Activated CD4-positive, CD25-positive, alpha-beta regulatory T cell treated with anti-CD3 and anti-CD28 coated beads, Interleukin-2, amount 50 U/mL, for 16 hours (primary cell): Measurements from ENCODE around the gene RASL10A.

Source experiments
- DNase-seq: peaks from one replicate; pipeline ENCODE4 v3.0.0-alpha.2; 2020; ENCODE audit warnings: low read depth, low spot score

The RASL10A gene

DNA sequence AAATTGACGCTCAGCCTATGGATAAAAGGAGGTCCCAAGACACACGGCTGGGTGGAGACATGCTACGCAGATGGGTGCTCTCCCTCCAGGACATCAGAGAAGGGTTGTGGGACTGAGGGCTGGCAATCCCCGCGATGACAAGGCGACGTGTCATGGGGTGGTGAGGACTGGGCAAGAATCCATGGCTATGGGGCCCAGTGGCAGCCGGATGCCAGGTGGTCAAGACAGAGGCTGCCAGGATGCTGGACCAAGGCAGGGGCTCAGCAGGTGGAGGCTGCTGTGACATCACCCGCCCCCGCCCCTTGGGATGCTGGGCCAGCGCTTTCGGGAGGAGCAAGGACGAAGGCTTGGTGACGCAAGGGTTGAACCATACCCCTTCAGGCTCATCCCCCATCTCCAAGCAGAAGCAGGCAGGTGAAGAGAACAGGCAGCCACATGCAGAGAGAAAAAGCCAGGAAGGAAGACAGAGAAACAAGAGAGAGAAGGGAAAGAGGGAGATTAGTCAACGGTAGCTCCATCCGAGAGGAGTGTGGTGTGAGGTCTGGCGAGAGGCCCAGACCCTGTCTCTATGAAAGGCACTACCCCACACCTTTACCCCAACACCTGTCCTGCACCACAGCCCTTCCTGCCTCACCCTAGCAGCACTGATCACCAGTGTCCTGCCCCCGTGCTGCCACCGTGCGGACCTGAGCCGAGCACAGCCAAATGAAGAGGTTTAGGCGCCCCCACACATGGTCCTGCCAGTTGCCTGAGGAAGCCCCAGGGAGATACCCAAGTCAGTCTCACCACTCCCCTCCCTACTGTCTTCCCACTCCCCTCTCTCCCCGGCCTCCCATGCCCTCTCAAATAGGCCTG is 24.1 kb upstream of the RASL10A start:
- no peak for DNase-seq

DNA sequence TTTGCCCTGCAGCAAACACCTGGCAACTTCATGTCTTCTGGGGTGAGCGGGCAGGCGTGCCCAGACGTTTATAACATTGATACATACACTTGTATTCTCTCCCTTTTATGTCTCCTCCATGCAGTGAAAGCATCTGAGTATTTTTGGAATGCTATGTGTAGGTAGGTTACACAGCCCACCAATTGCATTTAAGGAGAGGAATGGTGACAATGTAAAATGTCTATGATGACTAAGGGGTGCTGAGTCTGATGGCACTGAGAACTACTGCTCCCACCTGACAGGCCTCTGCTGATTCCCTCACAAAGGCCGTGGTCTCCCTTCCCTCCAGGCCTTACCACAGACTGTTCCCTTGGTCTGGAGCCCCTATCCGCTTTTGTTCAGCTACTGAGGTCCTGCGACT is 22.9 kb upstream of the RASL10A start:
- DNase-seq: no peak

DNA sequence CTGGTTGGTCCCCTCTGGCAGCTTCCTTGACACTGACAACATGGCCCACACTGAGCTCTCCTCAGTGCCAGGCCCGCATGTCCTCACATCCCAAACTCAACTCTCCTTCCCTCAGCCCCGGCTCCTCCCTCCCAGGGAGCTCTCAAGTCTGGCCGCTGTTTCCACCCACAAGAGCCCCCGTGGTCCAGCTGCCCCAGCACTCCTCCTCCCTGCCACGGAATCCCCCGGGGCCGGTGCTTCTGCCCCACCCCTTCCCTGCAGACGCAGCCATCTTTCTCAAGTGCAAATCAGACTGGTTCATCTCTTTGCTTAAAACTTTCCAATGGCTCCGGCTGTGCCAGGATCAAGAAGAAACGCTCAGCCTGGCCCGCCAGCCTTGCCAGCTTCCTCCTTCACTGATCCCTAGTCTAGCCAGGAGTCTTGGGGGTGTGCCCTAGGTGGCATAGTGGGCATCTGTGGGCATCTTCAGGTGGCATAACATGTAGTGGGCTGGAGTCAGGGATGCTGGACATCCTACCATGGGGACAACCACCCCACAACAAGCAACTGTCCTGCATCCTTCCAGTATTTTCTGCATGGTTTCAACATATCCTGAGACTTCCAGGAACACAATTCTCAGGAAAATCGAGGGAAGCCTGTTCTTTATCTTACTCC is 22.3 kb upstream of the RASL10A start:
- no peak for DNase-seq

DNA sequence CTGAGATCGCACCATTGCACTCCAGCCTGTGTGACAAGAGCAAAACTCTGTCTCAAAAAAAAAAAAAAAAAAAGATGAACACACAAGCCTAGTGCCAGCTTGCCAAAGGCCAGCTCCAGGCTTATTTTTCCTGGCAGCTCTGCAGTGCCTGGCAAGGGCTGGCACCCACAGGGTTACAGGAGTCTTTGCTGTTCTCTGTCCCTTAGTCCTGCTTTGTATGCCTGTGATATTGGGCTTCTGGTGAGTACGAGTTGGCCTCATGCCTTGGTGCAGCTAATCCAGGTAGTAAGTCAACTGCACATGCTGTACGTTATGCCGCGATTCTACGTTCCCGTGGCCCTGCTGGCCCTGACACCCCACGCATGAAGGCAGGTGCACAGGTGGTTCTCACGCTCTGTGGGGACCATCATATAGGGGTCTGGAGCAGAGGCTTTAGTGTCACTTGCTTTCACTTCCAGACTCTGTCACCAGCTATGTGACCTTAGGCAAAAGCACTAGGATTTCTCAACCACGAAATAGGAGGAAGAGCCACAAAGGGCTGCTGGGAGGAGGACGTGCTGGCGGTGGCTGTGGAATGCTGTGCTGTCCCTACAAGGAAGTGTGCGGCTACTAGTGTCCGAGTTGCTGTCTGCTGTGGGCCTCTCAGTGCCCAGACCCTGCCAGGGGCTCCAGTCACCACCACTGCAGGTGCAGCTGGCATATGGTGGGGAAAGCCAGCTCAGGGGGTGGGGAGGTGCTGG is 21.4 kb upstream of the RASL10A start:
- DNase-seq: no peak

DNA sequence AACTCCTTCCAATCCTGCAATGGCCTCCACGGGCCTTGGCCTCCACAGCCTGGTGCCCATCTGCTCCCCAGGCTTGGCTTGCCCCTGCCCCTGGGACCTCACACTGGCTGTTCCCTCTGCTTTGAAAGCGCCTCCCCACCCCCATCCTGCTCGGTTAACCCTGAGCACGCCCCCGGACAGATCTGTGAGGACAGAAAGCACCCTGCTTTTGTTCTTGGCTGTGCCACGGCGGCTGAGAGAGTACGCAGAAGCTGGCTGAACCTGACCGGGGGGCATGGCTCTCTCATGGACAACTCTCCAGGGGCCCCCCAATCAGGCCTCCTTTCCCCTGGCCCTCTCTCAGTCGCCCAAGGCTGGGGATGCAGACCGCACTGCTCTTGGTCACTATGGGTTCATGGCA is 20.2 kb upstream of the RASL10A start:
- no peak for DNase-seq

DNA sequence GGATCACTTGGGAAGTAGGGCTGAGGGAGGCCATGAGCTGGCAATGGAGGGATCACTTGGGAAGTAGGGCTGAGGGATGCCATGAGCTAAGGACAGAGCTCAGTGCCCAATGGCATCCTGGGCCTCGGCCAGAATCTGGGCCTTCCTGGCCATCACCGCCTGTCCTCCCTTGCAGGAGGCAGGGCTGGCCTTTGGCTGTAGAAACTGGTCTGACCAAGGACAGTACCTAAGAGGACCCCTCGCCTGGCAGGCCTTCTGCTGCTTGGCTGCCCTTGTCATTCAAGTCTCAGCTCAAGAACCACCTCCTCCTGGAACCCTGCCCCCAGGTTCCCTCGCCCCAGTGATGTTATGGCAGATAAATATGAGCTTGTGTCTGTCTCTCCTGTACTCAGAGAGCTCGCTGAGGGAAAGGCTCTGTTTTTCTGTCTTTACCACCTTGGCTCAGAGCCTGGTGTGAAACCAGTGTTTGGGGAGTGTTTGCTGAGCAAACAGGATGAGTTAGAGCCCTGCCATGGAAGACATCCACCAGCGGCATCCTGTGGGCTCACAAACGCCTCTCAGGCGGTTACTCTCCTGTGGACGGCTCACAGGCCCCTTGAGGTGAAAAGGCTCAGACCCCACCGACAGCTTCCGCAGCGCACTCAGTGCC is 19.3 kb upstream of the RASL10A start:
- no peak for DNase-seq

DNA sequence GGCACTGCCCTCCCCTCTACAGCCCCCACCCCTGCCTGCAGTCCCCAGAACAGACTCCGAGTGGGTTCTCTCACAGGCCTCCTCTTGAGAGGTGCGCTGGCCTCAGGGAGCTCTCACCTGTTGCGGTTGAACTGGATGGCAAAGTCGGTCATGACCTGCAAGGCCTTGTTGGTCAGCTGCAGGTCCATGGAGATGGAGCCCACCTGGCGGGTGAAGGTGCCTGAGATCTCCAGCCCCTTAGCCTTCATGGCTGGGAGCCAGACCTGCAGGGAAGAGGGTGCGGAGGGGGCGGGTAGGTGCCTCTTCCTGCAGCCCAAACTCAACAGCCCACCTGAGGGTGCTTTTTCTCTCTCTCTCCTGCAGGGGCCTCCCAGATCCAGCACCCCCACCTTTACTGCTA is 18.7 kb upstream of the RASL10A start:
- DNase-seq: no peak

DNA sequence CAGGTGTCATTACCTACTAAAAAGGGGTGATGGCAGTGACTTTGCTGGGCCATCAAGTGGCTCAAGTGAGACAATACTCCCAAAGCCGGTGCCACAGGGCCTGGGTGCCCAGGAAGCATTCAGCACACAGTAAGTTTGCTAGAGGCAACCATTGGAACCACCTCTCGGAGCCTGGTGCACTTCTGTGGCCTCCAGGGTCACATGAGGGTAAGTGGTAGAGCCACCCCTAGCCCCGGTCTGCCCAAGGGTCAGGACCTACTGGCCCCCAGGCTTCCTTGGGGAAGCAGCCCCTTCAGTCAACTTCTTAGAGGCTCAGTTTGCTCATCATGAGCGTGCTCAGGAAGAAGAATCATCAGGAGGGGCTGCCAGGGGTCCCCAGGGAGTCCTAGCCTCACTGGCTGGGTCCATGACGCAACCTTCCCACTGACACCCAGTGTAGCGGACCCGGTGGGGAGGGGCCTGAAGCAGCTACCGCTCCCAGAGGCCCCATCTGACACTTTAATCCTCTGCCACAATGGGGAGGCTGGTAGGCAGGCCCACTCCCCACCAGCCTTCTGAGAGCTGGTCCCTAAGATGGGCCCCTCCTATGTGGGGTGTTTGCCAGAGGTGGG is 17.5 kb upstream of the RASL10A start:
- no peak for DNase-seq

DNA sequence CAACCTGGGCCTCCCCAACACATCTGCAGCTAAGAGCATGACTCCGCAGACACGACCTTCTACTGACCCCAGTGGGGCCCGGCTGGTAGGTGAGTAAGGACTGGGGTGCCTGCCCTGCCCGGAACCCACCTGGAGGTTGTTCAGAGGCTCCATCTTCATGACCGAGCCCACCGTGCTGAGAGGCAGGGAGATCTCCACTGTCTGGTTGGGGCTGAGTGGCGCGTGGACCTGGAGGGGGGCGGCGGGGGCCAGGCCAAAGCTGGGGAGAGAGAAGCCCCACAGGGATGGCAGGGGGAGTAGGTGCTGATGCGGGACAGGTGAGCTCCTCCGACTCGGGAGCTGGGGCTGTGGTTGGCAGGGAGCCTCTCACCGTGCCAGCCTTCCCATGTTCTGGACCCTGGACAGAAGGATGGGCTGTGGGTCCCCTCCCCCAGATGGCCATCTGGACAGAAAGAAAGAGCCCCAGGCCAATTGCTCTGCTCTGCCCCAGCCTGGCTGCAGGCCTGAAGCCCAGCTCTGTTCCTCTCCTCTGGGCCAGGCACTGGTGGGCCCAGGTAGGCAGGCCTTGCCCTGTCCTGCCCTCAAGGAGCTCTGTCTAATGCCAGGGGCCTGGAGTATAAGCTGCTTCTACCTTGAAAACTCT is 16.3 kb upstream of the RASL10A start:
- no peak for DNase-seq

DNA sequence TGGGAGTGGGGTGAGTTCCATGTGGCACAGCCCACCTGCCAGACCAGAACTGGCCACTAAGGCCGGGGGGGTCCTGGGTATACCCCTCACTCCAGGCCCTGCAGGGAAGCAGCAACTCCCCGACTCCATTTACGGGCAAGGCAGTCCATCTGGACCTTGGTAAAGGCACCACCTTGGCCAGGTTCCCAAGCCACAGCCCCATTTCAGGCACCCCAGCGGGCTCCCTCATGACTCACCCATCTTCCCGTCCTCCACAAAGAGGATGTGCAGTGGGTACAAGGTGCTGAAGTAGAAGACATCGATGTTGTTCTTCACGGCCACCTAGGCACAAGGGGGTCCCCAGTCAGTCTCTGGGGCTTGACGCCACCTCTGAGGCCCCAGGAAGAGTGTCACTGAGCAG is 15.7 kb upstream of the RASL10A start:
- no peak for DNase-seq

DNA sequence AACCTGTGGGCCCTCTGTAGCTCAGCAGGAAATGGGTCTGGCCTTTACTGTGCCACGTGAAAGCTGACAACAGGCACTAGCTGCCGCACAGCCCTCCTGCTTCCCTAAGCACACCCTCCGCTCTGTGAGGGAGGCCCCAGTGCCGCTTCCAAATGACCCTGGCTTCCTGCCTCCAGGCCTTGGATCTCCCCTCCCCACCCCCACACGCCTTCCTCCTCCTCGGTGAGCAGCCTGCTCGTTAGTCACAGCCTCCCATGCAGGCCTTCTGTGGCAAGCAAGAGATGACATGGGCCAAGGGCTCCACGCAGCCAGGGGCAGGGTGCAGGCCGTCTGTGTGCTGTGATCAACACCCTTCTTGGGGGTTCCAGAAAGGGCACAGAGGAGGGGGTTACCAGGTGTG is 15.3 kb upstream of the RASL10A start:
- no peak for DNase-seq

DNA sequence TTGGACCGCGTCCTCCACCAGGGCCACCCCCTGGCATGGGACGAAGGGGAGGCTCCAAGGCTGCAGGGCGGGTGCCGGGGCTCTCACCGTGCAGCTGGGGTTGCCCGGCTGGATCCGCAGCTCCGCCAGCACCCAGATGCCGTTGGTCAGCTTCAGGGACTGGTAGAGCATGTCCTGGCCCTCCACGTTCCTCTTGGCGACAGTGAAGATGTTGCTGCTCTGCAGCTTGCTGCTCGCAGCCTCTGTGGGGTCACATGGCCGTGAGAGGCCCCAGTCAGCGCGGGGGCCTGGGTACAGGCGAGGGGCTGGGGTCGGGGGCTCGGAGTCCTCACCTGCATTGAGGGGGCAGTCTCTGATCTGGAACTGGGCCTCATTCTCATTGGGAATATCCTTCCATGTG is 14.8 kb upstream of the RASL10A start:
- DNase-seq: no peak

DNA sequence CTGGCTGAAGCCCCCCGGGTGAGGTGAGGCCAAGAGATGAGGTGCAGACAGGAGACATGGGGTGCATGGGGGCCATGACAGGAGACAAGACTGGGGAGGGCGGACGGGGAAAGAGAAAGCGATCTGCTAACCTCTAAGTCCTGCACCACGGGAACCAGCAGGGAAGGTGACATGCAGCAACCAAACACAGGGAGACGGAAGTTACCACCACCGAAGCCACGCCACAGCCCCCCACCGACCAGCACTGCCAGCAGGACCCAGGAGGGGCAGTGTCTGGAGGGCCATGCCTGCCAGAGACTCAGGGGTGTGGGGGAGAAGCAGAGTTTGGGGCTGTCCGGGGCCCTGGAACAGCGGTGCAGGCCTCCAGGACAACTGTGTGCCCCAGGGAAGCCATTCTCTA is 14.1 kb upstream of the RASL10A start:
- DNase-seq: no peak

DNA sequence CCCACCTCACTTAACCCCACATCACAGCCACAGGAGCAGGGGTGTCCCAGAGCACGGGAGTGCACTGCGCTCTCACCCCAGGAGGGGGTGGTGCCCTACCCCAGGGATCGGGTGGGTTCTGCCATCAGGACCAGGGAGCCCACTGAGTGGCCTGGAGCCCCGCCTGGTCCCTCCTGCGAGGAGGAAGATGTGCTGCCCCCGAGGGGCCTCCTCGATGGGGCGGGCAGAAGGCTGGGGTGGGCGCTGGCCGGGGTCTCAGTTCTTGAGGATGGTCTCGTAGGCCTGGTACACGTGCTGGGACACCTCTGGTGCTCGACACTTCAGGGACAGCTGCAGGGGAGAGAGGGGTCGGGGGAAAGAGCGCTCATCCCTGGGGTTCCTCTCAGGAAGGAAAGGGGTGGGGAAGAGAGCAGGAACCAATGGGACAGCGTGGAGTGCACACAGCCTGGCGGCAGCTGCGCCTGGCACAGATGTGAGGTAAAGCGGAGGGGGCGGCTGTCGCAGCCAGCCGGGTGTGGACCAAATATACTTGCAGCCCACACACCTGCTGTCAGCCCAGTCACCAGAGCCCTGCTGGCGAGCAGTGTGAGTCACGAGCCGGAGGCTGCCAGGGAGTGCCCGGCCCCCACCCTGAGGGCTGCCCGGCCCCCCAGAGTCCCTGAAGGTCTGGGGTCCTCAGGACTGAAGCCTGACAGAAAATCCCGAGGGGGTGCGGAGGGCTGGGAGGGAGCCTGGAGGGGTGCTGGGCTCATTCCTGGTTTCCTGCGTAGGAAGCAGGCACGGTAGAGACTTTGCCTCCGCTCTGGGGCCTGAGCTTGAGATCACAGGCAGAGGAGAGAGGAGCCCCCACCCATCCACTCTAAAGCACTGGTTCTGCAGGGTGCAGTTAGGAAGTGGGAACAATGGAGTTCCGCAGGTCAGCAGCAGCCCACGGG is 13.3 kb upstream of the RASL10A start:
- no peak for DNase-seq

DNA sequence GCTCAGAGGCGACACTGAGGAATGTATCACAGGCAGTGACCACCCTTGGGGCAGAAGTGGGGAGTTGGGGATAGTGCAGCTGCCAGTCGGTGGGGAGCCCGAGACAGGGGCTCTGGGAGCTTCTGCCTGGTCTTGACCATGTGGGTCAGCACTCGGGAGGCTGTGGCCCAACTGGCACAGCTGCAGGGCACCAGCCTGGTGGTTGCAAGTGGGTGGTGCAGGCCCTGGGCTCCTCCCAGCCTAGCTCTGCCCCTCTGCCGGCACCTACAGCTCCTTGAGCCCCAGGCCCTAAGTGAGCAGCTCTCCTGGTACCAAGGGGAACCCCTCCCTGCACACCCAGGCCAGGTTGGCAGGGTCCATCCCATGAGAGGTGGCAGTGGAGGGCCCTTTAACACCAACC is 12.6 kb upstream of the RASL10A start:
- DNase-seq: no peak

DNA sequence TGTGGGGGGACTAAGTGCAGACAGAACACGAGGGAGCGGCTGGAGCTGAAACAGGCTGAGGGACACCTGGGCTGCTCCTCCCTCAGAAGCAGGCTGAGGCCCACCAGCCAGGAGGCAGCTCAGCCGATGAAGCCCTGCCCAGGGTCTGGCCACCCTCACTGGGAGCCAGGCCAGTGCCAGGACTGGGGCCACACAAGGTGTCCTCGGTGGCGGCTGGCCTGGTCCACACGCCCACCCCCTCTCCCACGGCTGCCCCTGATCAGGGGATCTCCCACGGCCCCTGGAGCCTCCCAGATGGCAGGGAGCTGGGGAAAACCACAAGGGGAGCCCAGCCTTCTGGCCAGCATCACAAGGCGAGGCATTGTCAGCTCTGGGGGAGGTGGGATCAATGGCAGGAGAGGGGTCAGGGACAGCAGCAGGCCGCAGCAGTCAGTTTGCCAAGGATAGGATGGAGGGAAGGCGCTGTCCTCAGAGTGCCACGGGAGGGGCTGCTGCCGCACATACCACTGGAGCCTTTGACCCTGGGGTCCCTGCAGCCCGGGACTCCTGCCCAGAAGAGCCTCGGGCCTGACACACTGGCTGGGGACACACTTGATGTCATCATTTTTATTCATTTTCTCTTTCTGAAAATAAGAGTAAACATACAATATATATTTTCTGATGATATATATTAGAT is 11.7 kb upstream of the RASL10A start:
- DNase-seq: no peak

DNA sequence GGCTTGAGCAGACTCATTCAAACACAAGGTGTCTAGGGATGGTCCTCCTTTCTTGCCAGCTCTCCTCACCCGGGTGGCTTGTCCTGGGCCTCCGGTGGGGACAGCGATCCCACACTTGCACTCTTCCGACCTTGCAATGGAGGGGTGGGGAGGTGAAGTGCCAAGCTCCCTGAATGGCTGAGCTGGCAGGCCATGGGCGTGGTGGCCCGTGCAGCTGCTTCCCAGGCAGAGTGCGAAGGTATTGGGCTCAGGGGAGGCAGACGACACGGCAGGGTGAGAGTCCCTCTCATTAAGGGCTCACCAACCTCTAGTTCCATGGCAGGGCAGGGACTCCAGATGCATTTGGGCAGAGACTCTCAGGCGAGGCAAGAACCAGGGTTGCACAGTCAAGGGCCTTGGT is 11.0 kb upstream of the RASL10A start:
- DNase-seq: no peak

DNA sequence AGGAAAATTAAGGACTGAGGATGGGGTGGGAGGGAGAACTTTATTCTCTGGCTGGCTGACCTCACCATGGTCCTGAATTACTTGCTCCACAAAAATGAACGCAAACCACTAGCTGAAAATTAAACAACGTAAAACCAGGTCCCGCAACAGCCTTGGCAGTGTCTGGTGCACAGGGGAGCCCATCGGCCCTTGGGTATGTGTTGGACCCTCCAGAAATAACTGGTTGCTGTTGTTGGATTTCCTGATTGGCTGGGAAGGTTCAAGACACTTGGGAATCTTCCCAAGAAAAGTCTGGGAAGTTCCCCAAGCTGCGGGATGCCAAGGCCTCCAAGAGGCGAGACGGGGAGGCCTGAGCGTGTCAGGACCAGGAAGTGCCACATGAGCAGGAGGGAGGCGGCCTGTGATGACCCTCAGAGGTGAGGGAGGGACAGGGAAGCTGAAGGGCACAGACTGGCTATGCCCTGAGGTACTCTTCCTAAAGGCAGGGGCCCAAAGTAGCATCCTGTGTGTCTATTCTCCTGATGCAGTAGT is 10.4 kb upstream of the RASL10A start:
- DNase-seq: no peak

DNA sequence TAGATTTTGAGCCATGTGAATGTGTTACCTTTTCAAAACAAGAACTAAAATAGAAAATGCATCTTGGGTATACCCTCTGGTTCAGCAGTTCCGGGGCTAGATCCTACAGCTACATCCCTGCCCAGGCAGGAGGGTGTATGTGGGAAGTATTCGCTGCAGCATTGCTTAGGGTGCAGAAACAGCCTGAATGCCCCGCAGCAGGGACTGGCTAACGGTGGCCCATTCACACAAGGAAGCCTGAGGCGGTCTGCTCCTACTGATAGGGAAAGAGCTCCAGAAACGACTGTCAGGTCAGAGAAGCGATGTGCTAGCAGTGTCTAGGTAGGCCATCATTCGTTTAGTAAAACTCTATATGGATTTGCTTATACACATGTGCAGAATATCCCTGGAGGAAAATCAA is 9.9 kb upstream of the RASL10A start:
- no peak for DNase-seq
